Cerebellar cortex (tissue), 1 donor: ENCODE results near the gene KLRD1.
"Not testable (repeated sequence)": the region's sequence is repeated elsewhere in the genome, so short reads cannot be mapped to it uniquely, and the experiment has no call there.

ENCODE experiments used
- DNase-seq: peaks from one replicate; pipeline ENCODE4 v3.0.0-alpha.2; 2015; ENCODE audit warnings: low spot score

Gene KLRD1, protein sequence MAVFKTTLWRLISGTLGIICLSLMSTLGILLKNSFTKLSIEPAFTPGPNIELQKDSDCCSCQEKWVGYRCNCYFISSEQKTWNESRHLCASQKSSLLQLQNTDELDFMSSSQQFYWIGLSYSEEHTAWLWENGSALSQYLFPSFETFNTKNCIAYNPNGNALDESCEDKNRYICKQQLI

DNA sequence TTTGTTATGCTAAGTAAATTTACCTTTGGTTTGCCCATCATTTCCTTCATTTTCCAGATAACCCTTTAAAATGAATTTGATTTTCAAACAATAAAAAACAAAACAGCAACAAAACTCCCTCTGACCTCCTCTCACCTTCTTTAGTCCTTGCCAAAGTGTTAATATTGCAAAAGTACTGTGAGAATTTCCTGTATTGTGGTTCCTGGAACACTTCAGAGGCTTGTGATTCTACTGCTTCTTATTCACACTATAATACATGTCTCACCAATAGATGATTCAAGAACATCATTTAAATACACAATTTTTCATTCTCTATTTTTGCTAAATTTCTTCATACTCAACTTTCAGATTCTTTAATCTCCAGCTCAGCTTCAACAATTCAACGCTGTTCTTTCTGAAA, at the start of gene KLRD1:
Gene KLRD1 (plus strand): TSS at position 241 of the 400 bp plus-strand sequence. CDS start 208 bp downstream, outside the sequence.
- no peak for DNase-seq

DNA sequence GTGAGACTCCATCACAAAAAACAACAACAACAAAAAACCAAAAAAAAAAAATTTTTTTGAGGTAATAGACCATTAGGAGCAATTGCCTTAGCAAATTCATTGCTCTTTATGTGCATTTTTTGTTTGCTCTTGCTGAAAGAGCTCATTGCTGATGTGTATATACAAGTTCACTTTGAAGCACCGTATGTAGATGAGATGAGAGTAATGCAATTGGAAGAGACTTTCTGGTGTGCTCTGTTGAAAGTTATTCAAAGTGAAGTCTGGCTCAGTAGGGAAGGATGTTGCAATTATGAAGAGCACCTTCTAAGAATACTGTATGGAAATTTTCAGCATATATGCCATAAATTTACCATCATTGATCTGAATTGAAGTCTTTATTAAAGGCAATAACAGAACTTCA, 46.7 kb upstream of the KLRD1 start:
- DNase-seq: no peak

DNA sequence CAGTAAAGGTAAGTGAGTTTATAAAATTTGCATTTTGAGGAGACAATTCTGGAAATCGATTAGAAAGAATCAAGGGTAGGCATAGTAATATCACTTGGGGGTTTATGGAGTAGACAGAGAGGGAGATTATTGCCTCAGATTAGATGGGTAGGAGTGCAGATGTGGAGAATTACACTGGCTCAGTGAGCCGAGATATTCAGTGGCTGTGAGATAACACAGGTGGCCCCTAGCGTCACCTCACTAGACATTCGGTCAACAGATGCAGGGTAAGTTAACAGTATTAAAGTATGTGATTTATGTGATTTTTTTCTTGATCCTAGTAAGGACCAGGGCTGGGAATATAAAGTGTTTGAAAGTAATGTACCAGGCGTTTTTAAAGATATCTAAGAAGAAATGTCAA, 39.6 kb upstream of the KLRD1 start:
- DNase-seq: no peak

DNA sequence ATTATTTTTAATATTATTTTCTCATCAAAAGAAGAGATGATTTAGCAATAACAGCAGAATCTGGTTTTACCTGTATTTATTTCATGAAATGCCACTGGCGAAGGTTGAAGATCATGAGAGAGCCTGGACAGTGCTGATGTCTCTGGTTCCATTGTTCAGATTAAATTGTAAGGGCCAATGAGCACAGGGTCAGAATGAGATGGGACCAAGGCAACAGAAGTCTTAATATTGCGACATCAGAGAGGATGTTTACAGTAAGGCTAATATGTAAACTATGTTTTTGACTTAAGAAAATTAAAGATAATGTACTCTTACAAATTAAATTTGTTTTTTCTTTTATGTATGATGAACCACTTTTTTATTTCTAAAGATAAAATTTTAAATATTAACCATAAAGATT, 35.2 kb upstream of the KLRD1 start:
- DNase-seq: no peak

DNA sequence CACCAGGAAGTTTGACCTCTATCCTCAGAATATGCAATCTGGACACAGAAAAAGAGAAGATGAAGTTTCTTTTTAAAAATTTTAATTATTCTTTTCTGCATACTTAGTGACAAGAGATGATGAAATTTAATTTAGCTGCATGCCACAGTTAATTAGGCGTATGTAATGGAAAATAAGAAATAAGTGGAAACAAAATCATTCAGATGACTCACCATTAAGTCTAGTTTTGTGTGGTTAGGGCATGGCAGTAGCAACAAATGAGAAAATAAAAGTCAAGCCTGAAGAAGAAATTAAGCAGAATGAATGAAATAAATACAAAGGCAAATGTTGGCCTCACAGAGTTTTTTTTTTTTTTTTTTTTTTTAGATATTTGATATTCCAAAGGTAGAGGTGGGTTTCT, 30.9 kb upstream of the KLRD1 start:
- no peak for DNase-seq

DNA sequence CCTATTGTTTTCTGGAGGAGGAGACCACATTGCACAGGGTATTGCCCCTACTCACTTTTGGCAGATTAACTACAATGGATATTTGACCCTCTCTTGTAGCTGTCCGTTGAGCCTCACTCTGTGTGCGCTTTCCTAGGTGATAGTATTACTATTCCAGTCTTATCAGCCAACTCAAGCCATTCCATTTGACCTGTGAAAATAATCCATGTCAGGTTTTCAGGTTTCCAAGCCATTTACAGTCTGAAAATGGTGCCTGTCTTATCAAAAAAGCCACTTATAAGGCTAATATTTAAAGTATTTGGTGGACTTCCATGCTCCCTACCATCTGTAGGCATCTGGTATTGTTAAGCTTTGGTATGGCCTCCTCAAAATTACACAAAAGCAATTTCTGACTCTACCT, 29.6 kb upstream of the KLRD1 start:
- no peak for DNase-seq

DNA sequence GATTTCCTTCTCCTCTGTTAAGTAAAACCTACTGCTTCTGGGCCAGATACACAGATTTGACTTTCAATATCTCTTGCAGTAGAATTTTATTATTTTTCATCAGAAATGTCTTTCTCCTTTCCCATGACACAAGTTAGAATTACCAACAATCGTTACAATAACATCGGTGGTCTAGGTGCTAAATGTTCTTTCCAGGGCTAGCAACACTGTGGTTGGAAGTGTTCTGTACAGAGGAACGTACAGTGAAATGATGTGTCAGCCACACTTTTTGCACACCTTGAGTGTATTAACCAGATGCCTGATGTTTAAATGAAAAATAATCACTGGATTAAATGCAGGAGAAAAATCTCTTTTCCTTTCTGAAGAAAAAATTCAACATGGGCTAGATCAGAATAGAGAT, 27.7 kb upstream of the KLRD1 start:
- no peak for DNase-seq

DNA sequence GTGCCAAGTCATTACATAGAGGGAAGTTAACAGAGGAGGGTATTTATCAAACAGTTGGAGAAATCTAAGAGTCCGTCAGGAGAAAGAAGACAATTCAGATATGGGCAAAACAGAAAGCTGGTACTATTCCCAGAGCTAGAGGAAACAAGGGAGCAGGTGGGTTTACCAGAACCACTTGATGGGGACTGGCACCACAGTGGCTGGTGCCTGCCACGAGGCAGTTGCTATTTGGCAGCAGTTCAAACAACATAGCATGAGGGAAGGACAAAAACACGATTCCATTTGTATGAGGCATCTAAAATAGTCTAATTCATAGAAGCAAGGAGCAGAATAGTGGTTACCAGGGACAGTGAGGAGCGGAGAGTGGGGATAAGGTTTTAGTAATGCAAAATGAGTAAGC, 24.6 kb upstream of the KLRD1 start:
- DNase-seq: no peak

DNA sequence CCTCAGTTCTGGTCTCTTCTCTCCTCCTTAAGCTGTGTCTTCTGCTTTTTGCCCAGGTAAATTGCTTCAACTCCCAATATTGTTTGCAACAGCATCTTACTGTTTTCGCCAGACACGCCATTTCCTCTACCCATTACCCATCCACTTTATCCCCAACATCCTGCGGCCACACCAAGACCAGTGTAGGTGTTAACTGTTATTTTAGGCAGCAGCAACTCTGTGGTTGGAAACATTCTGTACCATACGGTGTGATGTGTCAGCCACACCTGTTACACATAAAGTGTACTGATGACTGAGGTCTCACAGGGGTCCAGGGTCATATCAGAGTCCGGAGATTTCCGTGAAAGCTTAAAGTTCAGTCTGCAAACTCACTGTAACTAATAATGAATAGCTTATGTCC, 21.8 kb upstream of the KLRD1 start:
- DNase-seq: no peak

DNA sequence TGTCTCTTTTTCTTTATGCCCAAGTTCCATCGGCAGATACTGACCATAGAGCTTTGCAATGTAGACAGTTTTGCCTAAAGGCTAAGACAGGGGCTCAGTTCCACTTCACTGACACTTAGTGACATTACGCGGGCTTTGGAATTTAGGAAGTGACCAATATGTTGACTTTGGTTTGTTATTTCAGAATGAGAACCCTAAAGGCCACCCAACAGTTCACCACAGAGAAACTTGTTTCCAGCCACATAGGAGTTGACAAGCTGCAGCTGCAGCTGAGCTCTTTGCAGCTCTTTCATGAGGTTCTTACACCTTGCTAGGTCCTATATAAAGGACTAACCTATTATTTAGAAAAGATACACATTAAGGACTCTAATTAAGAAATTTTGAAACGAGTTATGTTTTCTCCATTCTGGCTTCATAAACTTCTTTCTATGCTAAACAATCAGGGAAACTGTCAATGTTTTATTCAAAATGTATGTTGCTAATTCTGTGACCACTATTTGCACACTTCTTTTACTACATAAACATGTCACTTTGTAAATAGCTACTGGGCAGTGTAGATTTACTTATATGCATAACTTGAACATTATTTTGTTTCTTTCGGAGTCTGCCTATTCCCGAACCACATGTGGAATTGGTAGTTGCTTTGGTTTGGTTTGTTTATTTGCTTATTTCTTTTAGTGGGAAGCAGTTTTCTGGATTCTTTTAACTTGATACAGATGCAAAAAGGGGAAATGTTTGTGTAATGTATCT, 18.5 kb upstream of the KLRD1 start:
- no peak for DNase-seq

DNA sequence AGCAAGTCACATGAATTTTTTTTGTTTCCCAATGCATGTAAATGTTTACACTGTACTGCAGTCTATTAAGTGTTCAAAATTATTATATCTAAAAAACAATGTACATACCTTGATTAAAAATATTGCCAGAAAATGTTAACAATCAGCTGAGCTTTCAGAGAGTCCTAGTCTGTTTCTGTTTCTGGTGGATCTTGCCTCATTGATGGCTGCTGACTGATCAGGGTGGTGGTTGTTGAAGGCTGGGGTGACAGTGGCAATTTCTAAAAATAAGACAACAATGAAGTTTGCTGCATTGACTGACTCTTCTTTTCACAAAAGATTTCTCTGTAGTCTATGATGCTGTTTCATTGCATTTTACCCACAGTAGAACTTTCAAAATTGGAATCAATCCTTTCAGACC, 16.6 kb upstream of the KLRD1 start:
- DNase-seq: no peak

DNA sequence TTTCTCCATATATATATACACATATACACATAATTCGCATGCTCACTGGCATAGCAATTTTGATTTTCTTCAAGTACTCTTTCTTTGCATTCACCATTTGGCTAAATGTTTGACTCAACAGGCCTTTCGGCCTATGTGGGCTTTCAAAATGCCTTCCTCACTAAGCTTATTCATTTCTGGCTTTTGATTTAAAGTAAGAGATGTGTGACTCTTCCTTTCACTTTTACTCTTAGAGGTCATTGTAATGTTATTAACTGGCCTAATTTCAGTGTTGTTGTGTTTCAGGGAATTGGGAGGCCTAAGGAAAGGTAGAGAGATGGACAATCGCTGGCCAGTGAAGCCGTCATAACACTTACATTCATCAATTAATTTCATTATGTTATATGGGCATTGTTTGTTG, 14.5 kb upstream of the KLRD1 start:
- no peak for DNase-seq

DNA sequence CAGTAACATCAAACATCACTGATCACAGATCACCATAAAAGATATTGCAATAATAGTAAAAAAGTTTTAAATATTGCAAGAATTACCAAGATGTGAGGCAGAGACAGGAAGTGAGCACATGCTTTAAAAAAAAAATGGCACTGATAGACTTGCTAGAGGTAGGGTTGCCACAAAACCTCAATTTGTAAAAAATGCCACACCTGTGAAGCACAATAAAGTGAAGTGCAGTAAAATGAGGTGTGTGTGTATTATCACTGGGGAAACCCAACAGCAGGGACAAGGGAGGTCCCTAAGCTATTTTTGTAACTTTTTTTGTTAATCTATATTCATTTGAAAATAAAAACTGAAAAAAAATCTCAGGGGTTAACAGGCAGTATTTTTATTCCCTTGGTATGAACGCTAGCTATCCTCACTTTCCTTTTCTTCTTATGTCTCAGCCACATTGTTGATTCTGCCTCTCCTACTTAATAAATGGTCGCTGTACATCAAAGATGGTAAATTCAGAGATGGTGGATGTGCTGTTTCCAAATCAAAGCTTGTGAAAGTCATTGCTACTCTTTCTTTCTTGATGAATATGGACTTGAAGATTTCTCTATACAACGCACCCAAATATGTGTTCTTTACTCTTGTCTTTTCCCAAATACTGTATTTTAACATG, 14.0 kb upstream of the KLRD1 start:
- no peak for DNase-seq

DNA sequence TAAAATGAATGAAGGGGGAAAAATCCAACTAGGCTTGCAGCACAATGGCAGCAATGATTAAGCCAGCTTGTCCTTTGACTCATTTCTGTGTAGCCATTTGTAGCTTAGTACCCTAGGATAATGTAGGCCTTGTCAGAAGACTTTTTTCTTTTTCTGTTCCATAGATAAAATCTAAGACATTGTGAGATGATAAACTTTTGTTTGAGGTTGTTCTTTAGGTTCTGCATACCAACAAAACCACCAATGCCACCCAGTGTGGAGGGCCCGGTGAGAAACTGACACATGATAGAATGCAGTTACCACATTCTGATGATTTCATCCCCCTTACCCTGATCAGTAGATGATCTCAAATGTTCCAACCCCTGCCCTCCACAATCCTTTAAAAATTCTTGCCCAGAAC, 6.6 kb upstream of the KLRD1 start:
- DNase-seq: no peak

DNA sequence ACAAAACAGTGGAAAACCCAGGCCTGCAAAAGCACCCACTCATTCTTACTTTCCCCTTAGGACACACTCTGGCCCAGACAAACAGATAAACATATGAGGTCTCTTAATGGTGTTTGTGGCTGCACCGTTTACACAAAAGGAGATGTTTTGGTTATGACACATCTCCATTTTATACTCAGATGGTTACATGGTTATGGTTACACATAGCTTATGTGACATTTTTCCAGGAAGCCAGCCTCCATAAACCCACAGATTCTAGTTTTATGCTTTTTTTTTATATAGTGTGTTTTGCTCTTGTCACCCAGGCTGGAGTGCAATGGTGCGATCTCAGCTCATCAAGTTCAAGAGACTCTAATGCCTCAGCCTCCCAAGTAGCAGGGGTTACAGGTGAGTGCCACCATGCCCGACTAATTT, 3.5 kb upstream of the KLRD1 start:
- no peak for DNase-seq

DNA sequence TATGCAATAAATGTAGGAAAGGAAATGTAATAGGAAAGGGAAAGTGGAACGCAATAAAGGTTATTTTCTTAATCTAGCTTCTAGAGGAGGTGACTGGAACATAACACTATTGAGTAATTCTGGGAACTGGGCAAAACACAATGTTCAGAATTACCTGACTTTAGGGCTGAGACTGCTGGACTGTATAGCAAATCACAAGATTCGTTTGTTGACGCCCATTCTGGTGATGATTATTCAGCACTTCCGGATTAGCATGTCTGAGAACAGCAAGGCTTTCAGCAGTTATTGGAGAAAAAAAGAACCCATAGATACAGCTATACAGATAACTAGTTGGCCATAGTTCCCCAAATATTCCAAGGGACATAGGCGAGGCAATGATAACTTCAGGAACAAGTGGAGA, 2.3 kb upstream of the KLRD1 start:
- no peak for DNase-seq

DNA sequence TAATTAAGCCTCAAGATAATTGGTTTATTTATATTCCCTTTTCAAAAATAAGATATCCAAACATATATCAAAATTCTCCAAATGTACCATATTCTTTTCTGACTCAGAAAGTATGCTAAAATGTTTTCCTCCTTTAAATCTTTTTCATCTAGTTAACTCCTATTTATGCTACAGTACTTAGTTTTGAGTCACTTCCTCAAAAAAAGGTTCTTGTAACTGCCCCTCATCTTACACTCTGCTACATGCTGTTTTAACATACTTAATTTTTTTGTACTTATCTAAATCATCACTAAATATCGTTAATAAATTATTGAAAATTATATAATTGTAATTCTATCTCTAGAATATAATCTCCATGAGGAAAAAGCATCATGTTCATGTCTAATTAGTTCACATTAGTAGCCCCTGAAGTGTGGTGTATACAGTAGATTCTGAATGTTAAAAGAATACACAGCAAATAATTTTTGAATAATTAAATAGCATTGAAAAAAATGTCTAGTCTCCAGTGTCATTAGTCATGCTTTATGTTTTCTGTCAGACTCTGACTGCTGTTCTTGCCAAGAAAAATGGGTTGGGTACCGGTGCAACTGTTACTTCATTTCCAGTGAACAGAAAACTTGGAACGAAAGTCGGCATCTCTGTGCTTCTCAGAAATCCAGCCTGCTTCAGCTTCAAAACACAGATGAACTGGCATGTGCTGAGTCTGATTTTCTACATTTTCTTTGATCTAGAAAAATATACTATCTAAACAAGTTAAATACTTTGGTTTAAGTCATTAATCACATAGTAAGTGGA, 3.5 kb downstream of the KLRD1 start:
- no peak for DNase-seq

DNA sequence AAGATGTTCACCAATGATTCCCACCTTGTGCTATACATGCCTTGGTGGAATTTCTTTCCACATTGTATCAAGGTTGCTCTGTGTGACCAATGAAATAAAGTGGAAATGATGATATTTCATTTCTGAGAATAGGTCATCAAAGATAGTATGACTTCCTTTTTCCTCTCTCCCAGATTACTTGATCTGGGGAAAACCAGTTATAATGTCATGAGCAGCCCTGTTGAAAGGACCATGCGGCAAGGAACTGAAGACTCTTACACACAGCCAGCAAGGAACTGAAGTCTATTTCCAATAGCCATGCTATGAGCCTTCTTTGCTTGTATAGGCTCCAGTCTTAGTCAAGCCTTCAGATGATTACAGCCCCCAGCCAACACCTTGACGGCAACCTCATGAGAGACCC, 11.7 kb downstream of the KLRD1 start:
- DNase-seq: no peak

DNA sequence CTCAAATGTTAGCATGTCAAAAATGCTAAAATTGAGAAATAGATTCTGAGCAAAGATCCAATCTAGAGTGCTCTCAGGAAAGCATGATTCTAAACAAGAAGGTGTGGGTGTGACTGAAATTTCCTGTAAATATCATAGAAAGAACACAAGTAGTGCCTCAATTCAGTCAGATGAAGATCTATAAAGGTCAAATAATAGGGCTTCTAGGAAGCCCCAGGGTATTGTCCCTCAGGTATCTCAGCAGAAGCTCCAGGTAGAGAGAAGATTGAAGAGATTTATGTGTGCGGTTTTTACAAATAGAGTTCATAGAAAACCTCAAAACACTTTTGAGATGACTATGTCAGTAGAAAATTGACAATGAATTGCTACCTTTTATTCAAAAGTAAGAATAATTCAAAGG, 13.0 kb downstream of the KLRD1 start:
- DNase-seq: no peak

DNA sequence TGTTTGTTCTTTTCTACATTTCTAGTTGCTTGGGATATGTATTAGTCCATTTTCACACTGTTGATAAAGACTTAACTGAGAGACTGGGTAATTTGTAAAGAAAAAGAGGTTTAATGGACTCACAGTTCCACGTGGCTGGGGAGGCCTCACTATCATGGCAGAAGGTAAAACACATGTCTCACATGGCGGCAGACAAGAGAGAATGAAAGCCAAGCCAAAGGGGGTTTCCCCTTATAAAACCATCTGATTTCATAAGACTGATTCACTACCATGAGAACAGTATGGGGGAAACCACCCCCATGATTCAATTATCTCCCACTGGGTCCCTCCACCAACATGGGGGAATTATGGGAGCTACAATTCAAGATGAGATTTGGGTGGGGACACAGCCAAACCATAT, 21.0 kb downstream of the KLRD1 start:
- DNase-seq: not testable (repeated sequence)

DNA sequence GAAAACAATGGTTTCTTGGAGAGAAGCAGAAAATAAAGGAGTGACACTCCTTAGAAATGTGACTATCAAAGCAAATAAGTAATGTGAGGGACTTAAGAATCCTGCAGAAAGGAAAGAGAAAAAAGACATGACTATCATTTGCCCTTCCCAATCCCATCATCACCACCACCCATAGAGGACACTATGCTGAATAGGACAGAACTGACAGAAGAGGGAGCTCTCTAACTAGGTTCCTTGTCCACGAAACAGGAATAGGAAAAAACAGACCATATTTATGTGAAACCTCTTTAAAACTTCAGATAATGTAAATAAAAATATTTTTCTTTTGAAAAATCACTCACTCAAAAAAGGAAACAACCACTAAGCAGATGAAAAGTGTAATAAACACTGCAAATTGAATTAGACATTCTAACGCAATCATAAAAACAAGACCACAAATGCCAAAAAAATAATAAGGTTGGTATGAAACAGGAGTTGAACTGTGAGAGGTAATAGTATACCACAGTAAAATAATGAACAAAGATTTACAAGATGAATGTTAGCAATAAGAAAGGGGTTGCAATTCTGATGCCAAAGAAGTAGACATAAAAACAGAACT, 24.1 kb downstream of the KLRD1 start:
- DNase-seq: peak; percentile 53

DNA sequence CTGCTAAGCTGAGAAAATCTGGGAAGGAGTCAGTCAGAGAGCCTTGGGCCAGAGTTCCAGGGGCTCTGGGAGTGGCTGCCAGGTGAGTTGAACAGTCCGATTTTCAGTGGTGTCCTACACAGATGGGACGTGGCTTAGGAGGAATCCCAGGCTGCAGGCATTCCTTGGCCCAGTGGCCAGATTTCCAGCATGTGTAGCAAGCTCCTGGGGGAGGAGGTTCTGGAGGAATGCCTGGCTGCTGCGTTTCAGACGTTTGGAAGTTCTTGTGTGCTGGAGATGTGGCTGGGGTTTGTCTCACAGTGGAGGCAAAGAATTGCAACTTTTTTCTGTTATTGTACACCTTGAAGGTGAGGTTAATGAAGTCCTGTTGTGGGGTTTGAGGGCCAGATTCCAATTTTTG, 28.5 kb downstream of the KLRD1 start:
- not testable (repeated sequence) for DNase-seq
